Liver (tissue), 3 donors: ENCODE data around the gene ENOX2.

Experiments used
- CTCF ChIP-seq: fragments of 150-350 bp; IDR thresholded peaks from 2 replicates; pipeline ENCODE4 v1.5.1; 2017; ENCODE audit warnings: improper control_type of control experiment, low read depth, low read length; ENCODE audit not compliant: missing input control
- FOXA1 ChIP-seq: IDR thresholded peaks from 2 replicates; pipeline ENCODE4 v1.6.1; 2016; ENCODE audit warnings: antibody characterized with exemption
- FOXA2 ChIP-seq: IDR thresholded peaks from 2 replicates; pipeline ENCODE4 v1.6.1; 2016; ENCODE audit warnings: antibody characterized with exemption
- GABPA ChIP-seq, 2 donors: IDR thresholded peaks in 1 of 2; conservative IDR thresholded peaks in 1 of 2; 2 replicates each; pipeline ENCODE4 v1.6.1; 2016; ENCODE audit warnings: antibody characterized with exemption in 2 of 2, mild to moderate bottlenecking in 1 of 2, moderate library complexity in 1 of 2
- JUND ChIP-seq, 2 donors: IDR thresholded peaks; 2 replicates each; pipeline ENCODE4 v1.6.1; 2016; ENCODE audit warnings: antibody characterized with exemption in 2 of 2
- MAX ChIP-seq: IDR thresholded peaks from 2 replicates; pipeline ENCODE4 v1.6.1; 2016; ENCODE audit warnings: antibody characterized with exemption
- RXRA ChIP-seq, 2 donors: IDR thresholded peaks; 2 replicates each; pipeline ENCODE4 v1.6.1; 2017 to 2018; ENCODE audit warnings: antibody characterized with exemption in 2 of 2, mild to moderate bottlenecking in 1 of 2
- TAF1 ChIP-seq: conservative IDR thresholded peaks from 2 replicates; pipeline ENCODE4 v1.6.1; 2016; ENCODE audit warnings: antibody characterized with exemption, mild to moderate bottlenecking
- YY1 ChIP-seq: IDR thresholded peaks from 2 replicates; pipeline ENCODE4 v1.6.1; 2016; ENCODE audit warnings: antibody characterized with exemption, mild to moderate bottlenecking
- donor health status: healthy.
- donor health status: healthy.

GRCh38 chrX:130696542-130696941 is 206.5 kb downstream of the ENOX2 start:
- TF ChIP-seq GABPA (IDR thresholded peaks at IDR 0.05 in 1 of 2, conservative IDR thresholded peaks at IDR 0.05 in 1 of 2) (no peak), CTCF (no peak), FOXA1 (no peak), MAX (no peak), FOXA2 (no peak), JUND (IDR thresholded peaks at IDR 0.05) (no peak), TAF1 (no peak), RXRA (IDR thresholded peaks at IDR 0.05) (no peak), YY1 (no peak)
